SU-DHL-6 (cell line): ENCODE data around the gene KPNA5.

Source experiments
- EZH2phosphoT487 ChIP-seq: fragments of 200-600 bp; sonication (generic), shearing (Covaris generic); conservative IDR thresholded peaks from 2 replicates; pipeline ENCODE4 v1.6.1; 2018; ENCODE audit warnings: mild to moderate bottlenecking, antibody characterized with exemption, low read length, moderate library complexity, mixed read lengths
- TF ChIP-seq, protein P1 (sequence below): fragments of 200-600 bp; sonication (generic); IDR thresholded peaks from one replicate; pipeline ENCODE4 v1.5.1; 2017; ENCODE audit warnings: antibody characterized with exemption, mild to moderate bottlenecking, low read length, moderate library complexity; ENCODE audit not compliant: insufficient read depth, poor library complexity, severe bottlenecking

GRCh38 chr6:116783852-116784251 lies 102.8 kb downstream of the KPNA5 start:
- TF ChIP-seq, protein P1, sequence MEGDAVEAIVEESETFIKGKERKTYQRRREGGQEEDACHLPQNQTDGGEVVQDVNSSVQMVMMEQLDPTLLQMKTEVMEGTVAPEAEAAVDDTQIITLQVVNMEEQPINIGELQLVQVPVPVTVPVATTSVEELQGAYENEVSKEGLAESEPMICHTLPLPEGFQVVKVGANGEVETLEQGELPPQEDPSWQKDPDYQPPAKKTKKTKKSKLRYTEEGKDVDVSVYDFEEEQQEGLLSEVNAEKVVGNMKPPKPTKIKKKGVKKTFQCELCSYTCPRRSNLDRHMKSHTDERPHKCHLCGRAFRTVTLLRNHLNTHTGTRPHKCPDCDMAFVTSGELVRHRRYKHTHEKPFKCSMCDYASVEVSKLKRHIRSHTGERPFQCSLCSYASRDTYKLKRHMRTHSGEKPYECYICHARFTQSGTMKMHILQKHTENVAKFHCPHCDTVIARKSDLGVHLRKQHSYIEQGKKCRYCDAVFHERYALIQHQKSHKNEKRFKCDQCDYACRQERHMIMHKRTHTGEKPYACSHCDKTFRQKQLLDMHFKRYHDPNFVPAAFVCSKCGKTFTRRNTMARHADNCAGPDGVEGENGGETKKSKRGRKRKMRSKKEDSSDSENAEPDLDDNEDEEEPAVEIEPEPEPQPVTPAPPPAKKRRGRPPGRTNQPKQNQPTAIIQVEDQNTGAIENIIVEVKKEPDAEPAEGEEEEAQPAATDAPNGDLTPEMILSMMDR: no peak
- TF ChIP-seq EZH2phosphoT487: no peak
